SK-N-SH treated with all-trans-retinoic acid at 6 μM for 48 hours (cell line): ENCODE results near the gene USP35.

Experiments
- ATAC-seq: fragments of 200-7000 bp; cut with Tn5 transposase; 3 replicates; pipeline ENCODE4 v1.9.1; 2020; ENCODE audit warnings: mild to moderate bottlenecking, moderate library complexity
- ARNTL ChIP-seq: fragments of 450-650 bp; formaldehyde crosslinking; IDR thresholded peaks from 2 replicates; pipeline ENCODE4 v1.5.0; 2020; ENCODE audit warnings: low read depth, mild to moderate bottlenecking, moderate library complexity, borderline replicate concordance
- BACH2 ChIP-seq: fragments of 250-450 bp; sonication (Bioruptor Pico); IDR thresholded peaks from 2 replicates; pipeline ENCODE4 v1.9.0; 2021; ENCODE audit warnings: mild to moderate bottlenecking, borderline replicate concordance
- CREB5 ChIP-seq: fragments of 250-450 bp; sonication (Bioruptor Pico); IDR thresholded peaks from 2 replicates; pipeline ENCODE4 v1.5.1; 2020; ENCODE audit warnings: low read depth, mild to moderate bottlenecking, moderate library complexity
- CSDC2 ChIP-seq: fragments of 250-450 bp; sonication (Bioruptor Pico); IDR thresholded peaks from 2 replicates; pipeline ENCODE4 v1.5.0; 2020; ENCODE audit warnings: mild to moderate bottlenecking, moderate library complexity
- CSRNP3 ChIP-seq: fragments of 250-450 bp; sonication (Bioruptor Pico); IDR thresholded peaks from 2 replicates; pipeline ENCODE4 v1.5.1; 2021; ENCODE audit warnings: mild to moderate bottlenecking, moderate library complexity
- ESRRG ChIP-seq: fragments of 250-450 bp; sonication (Bioruptor Pico); IDR thresholded peaks from 2 replicates; pipeline ENCODE4 v1.6.1; 2021; ENCODE audit warnings: mild to moderate bottlenecking
- GLIS3 ChIP-seq: fragments of 250-450 bp; sonication (Bioruptor Pico); IDR thresholded peaks from 2 replicates; pipeline ENCODE4 v1.5.0; 2020; ENCODE audit warnings: mild to moderate bottlenecking, moderate library complexity
- ISL1 ChIP-seq: fragments of 250-450 bp; sonication (Bioruptor Pico); IDR thresholded peaks from 2 replicates; pipeline ENCODE4 v2.1.2; 2022; ENCODE audit warnings: mild to moderate bottlenecking, moderate library complexity
- OSR1 ChIP-seq: fragments of 250-450 bp; sonication (Bioruptor Pico); IDR thresholded peaks from 2 replicates; pipeline ENCODE4 v1.8.0; 2022; ENCODE audit warnings: moderate library complexity, mild to moderate bottlenecking, inconsistent platforms
- PATZ1 ChIP-seq: fragments of 250-450 bp; sonication (Bioruptor Pico); IDR thresholded peaks from 2 replicates; pipeline ENCODE4 v1.8.0; 2020; ENCODE audit warnings: mild to moderate bottlenecking, moderate library complexity, borderline replicate concordance
- PPARA ChIP-seq: fragments of 250-450 bp; sonication (Bioruptor Pico); IDR thresholded peaks from 2 replicates; pipeline ENCODE4 v1.5.0; 2020; ENCODE audit warnings: mild to moderate bottlenecking, borderline replicate concordance
- SNAI2 ChIP-seq: fragments of 250-450 bp; sonication (Bioruptor Pico); IDR thresholded peaks from 2 replicates; pipeline ENCODE4 v1.5.0; 2020; ENCODE audit warnings: mild to moderate bottlenecking, moderate library complexity
- TCF4 ChIP-seq: fragments of 250-450 bp; sonication (Bioruptor Pico); IDR thresholded peaks from 2 replicates; pipeline ENCODE4 v1.8.0; 2021; ENCODE audit warnings: mild to moderate bottlenecking, moderate library complexity, borderline replicate concordance
- TOX ChIP-seq: fragments of 250-450 bp; sonication (Bioruptor Pico); IDR thresholded peaks from 2 replicates; pipeline ENCODE4 v1.8.0; 2021; ENCODE audit warnings: mild to moderate bottlenecking, moderate library complexity, borderline replicate concordance
- TSHZ2 ChIP-seq: fragments of 250-450 bp; sonication (Bioruptor Pico); IDR thresholded peaks from 2 replicates; pipeline ENCODE4 v1.5.0; 2020; ENCODE audit warnings: mild to moderate bottlenecking, moderate library complexity
- ZC3H10 ChIP-seq: fragments of 250-450 bp; sonication (Bioruptor Pico); IDR thresholded peaks from 2 replicates; pipeline ENCODE4 v1.5.1; 2021; ENCODE audit warnings: mild to moderate bottlenecking, moderate library complexity
- ZFP3 ChIP-seq: fragments of 250-450 bp; sonication (Bioruptor Pico); IDR thresholded peaks from 2 replicates; pipeline ENCODE4 v1.5.0; 2020; ENCODE audit warnings: mild to moderate bottlenecking, moderate library complexity
- ZFP30 ChIP-seq: fragments of 450-650 bp; formaldehyde crosslinking; IDR thresholded peaks from 2 replicates; pipeline ENCODE4 v1.5.0; 2022; ENCODE audit warnings: mild to moderate bottlenecking, moderate library complexity
- ZNF565 ChIP-seq: fragments of 450-650 bp; formaldehyde crosslinking; conservative IDR thresholded peaks from 2 replicates; pipeline ENCODE4 v1.5.0; 2020; ENCODE audit warnings: low read depth, mild to moderate bottlenecking, moderate library complexity
- ZNF70 ChIP-seq: fragments of 450-650 bp; formaldehyde crosslinking; IDR thresholded peaks from 2 replicates; pipeline ENCODE4 v1.5.0; 2020; ENCODE audit warnings: mild to moderate bottlenecking, moderate library complexity
- ZNF8 ChIP-seq: fragments of 450-650 bp; formaldehyde crosslinking; IDR thresholded peaks from 2 replicates; pipeline ENCODE4 v1.5.0; 2020; ENCODE audit warnings: mild to moderate bottlenecking, moderate library complexity

USP35 gene

GRCh38 chr11:78160557-78160956, 28.2 kb upstream of the USP35 start:
- ATAC-seq, result no peak
- TF ChIP-seq ISL1 (no peak), ESRRG (CRISPR knock-in tag) (no peak), ZFP30 (CRISPR knock-in tag) (no peak), ZNF70 (CRISPR knock-in tag) (no peak), OSR1 (CRISPR knock-in tag) (no peak), TCF4 (CRISPR knock-in tag) (no peak), ARNTL (CRISPR knock-in tag) (no peak), TOX (CRISPR knock-in tag) (no peak), BACH2 (CRISPR knock-in tag) (no peak), ZNF565 (CRISPR knock-in tag) (no peak)

- ATAC-seq, result no peak
Measured at GRCh38 chr11:78161346-78161745, 27.4 kb upstream of the USP35 start.

GRCh38 chr11:78161962-78162371, 26.8 kb upstream of the USP35 start:
- peak; percentile 67 for ATAC-seq

More at GRCh38 chr11:78161346-78161745, 27.4 kb upstream of the USP35 start:
- TF ChIP-seq ARNTL (CRISPR knock-in tag), result no peak
- TF ChIP-seq BACH2 (CRISPR knock-in tag), result no peak
- no peak for TF ChIP-seq CSDC2
- TF ChIP-seq ZNF70 (CRISPR knock-in tag), result no peak
- TF ChIP-seq TOX (CRISPR knock-in tag), result no peak
- TF ChIP-seq ZC3H10, result no peak
- TF ChIP-seq ZFP3, result no peak
- no peak for TF ChIP-seq ZFP30 (CRISPR knock-in tag)
- TF ChIP-seq GLIS3, result no peak
- no peak for TF ChIP-seq OSR1 (CRISPR knock-in tag)
- no peak for TF ChIP-seq ESRRG (CRISPR knock-in tag)

GRCh38 chr11:78163828-78164227, 24.9 kb upstream of the USP35 start:
- ATAC-seq, result no peak
- TF ChIP-seq PATZ1 (CRISPR knock-in tag), result no peak
- TF ChIP-seq PPARA, result no peak
- TF ChIP-seq SNAI2 (CRISPR knock-in tag), result no peak
- TF ChIP-seq ZNF565 (CRISPR knock-in tag), result no peak
- no peak for TF ChIP-seq TOX (CRISPR knock-in tag)
- TF ChIP-seq CSRNP3 (CRISPR knock-in tag), result no peak
- TF ChIP-seq ARNTL (CRISPR knock-in tag), result no peak
- no peak for TF ChIP-seq CREB5 (CRISPR knock-in tag)
- TF ChIP-seq ZC3H10, result no peak

More at GRCh38 chr11:78161962-78162371, 26.8 kb upstream of the USP35 start:
- TF ChIP-seq ZFP30 (CRISPR knock-in tag) (no peak), ZC3H10 (no peak), ZFP3 (0 out of 2 replicates have a peak, but pooled peaks have one; percentile 22), ARNTL (CRISPR knock-in tag) (no peak), SNAI2 (CRISPR knock-in tag) (peak; percentile 47; the same call in 1 of the 2 replicates), ZNF565 (CRISPR knock-in tag) (no peak), CREB5 (CRISPR knock-in tag) (no peak), ISL1 (no peak; the same call in 1 of the 2 replicates), BACH2 (CRISPR knock-in tag) (no peak), TSHZ2 (CRISPR knock-in tag) (0 out of 2 replicates have a peak, but pooled peaks have one; percentile 66), TOX (CRISPR knock-in tag) (no peak), PPARA (no peak), ZNF70 (CRISPR knock-in tag) (no peak), CSDC2 (0 out of 2 replicates have a peak, but pooled peaks have one; percentile 46), ZNF8 (CRISPR knock-in tag) (no peak)
- TF ChIP-seq, all 23 proteins: peak for 4
